ENCODE results near the gene SETDB2.

DNA sequence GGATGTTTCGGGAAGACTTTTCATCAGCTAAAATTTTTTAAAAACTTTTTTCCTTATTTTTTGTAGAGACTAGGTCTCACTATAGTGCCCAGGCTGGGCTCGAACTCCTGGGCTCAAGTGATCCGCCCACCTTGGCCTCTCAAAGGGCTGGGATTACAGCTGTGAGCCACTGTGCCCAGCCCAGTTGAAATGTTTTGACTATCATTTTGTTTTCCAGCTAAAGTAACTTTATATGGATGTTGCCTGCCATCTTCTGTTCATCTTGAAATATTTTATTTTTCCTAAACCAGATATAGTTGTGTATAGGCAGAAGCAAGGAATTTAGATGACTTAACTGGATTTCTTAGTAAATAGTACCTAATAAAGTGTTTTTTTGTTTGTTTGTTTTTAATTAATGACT is 7.2 kb upstream of the SETDB2 start:
- TF ChIP-seq, protein P1, sequence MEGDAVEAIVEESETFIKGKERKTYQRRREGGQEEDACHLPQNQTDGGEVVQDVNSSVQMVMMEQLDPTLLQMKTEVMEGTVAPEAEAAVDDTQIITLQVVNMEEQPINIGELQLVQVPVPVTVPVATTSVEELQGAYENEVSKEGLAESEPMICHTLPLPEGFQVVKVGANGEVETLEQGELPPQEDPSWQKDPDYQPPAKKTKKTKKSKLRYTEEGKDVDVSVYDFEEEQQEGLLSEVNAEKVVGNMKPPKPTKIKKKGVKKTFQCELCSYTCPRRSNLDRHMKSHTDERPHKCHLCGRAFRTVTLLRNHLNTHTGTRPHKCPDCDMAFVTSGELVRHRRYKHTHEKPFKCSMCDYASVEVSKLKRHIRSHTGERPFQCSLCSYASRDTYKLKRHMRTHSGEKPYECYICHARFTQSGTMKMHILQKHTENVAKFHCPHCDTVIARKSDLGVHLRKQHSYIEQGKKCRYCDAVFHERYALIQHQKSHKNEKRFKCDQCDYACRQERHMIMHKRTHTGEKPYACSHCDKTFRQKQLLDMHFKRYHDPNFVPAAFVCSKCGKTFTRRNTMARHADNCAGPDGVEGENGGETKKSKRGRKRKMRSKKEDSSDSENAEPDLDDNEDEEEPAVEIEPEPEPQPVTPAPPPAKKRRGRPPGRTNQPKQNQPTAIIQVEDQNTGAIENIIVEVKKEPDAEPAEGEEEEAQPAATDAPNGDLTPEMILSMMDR (IDR thresholded peaks at IDR 0.05) = peak in 3 of 4 donors; percentile 12 to 25 (median 21)
- no peak for TF ChIP-seq POLR2A (IDR thresholded peaks at IDR 0.05)
